Cardiac fibroblast (primary cell): ENCODE measurements around the gene CEBPA.

Source experiments
- DNase-seq, 2 donors: peaks; one replicate each; pipeline versions ENCODE4 v3.0.0 to v3.0.0-alpha.2; 2010; ENCODE audit warnings: low read depth in 2 of 2
- H3K4me3 ChIP-seq, 2 donors: replicated peaks in 1 of 2; 1 replicate in 1 of 2; 2 replicates in 1 of 2; pipeline ENCODE4 v1.5.1; 2011; ENCODE audit warnings: low read depth in 2 of 2, low read length in 2 of 2, mild to moderate bottlenecking in 2 of 2, moderate library complexity in 1 of 2
- CTCF ChIP-seq: IDR thresholded peaks from one replicate; pipeline ENCODE4 v1.5.1; 2011; ENCODE audit warnings: low read depth, mild to moderate bottlenecking, low read length, inconsistent platforms

CEBPA gene

GRCh38 chr19:33335446-33335845 lies 33.1 kb upstream of the CEBPA start:
- TF ChIP-seq CTCF, result no peak
- no peak overlapping the region for H3K4me3 ChIP-seq
- no peak for DNase-seq

- no peak for TF ChIP-seq CTCF
- DNase-seq, result no peak
- no peak overlapping the region for H3K4me3 ChIP-seq
Measured at GRCh38 chr19:33334271-33334670, 31.9 kb upstream of the CEBPA start.

- H3K4me3 ChIP-seq, result no peak overlapping the region
- no peak for TF ChIP-seq CTCF
- no peak for DNase-seq
Measured at GRCh38 chr19:33333642-33334041, 31.3 kb upstream of the CEBPA start.

GRCh38 chr19:33333151-33333550 lies 30.8 kb upstream of the CEBPA start:
- no peak for DNase-seq
- TF ChIP-seq CTCF, result no peak
- no peak overlapping the region for H3K4me3 ChIP-seq

- H3K4me3 ChIP-seq, result no peak overlapping the region
- no peak for TF ChIP-seq CTCF
- DNase-seq, result no peak
Measured at GRCh38 chr19:33332248-33332647, 29.9 kb upstream of the CEBPA start.

DNA sequence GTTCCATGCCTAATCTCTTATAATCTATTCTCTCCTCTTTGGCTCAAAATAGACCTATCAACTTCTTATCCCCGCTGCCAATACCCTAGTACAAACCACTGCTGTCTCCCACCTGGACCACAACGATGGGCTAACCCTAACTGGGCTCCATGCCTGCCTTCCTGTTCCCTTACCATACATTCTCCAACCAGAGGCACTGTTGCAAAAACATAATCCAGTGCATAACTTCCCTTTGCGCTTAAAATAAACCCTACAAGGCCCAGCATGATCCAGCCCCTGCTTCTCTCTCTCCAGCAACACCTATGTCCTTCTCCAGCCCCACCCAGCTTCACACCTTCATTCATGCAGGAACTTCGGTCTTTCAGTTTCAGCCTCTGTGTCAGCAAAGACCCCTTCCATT lies 27.4 kb upstream of the CEBPA start:
- no peak overlapping the region for H3K4me3 ChIP-seq
- no peak for DNase-seq
- no peak for TF ChIP-seq CTCF

DNA sequence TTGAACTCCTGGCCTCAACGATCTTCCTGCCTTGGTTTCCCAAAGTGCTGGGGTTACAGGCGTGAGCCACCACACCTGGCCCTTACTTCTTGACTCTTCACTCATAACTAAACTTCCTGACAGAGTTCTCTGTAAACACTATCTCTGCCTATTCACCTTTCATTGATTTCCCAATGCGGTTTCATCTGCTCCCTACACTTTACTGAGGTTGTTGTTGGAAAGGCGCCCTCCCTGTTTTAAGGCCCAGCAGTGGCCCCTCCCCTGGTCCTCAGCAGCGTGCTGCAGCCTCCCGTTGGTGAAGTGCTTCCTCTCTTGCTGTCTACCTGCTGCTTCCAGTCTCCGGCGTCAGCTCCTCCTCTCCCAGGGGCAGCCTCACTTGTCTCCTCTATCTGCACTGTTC lies 26.7 kb upstream of the CEBPA start:
- H3K4me3 ChIP-seq, result no peak overlapping the region
- TF ChIP-seq CTCF, result no peak
- no peak for DNase-seq
